ENCODE results near the gene TMEM178B.

The TMEM178B gene

DNA sequence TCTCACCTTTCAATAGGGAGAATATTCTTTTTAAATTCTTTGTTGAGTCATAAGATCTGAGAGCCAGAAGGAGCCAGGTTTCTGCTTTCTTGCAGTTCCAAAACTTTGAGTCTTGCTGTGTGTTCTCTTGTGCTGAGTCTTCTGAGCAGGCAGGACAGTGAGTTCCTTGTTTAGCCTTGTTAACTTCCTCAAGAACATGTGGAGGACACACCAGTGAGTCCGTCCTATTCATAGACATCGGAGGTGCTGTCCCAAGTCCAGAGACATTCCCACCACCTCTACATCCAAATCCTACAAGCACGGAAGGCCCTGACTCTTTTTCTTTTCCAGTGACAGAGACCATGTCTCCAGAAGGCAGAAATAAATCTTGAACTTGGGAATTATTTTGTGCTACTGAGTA lies 342.1 kb downstream of the TMEM178B start:
- in situ Hi-C loops (cut with HindIII; ENCODE audit: low pct_ligation_motif_present, low pct_unique_long_range_greater_than_20kb, low sequenced_read_pairs), result no loop called here
- DNase-seq, result no peak

- in situ Hi-C loops (cut with HindIII; ENCODE audit: low pct_ligation_motif_present, low pct_unique_long_range_greater_than_20kb, low sequenced_read_pairs), result no loop called here
- no peak for DNase-seq
These were observed 342.9 kb downstream of the TMEM178B start for GRCh38 chr7:141416650-141417270.

DNA sequence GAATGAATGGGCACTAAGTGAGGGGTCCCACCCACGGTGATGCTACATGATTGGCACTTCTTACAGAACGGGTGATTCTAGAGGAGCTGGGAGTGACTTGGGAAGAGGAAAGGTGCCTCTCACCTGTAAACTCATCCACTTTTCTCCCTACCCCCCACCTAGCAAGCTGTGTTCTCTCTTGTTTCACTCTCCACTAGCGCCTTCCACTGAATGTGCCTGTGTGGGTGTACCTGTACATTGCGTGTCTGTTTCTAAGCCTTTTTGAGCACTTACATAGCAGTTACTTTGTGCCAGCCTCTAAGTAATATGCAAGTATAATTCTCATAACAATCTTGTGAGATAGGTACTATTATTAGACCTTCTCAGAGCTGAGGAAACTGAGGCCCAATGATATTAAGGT lies 343.6 kb downstream of the TMEM178B start:
- in situ Hi-C loops (cut with HindIII; ENCODE audit: low pct_ligation_motif_present, low pct_unique_long_range_greater_than_20kb, low sequenced_read_pairs), result no loop called here
- DNase-seq, result no peak

DNA sequence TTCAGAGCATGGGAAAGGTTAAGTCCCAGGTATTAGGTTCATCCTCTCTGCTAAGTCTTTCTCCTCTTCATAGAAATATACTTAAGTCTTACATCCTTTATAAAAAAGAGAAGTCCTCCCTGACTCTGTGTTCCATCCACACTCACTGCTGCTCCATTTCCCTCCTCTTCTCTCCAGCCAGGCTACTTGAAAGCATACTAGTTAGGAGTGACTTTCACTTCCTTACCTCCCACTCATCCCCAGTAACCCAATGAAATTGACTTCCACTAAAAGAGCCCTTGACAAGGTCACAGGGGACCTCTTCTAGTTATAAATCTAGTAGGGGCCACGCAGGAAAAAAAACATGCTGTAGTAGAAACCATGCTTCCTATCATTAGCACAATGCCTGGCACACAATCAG lies 344.2 kb downstream of the TMEM178B start:
- no peak for DNase-seq
- in situ Hi-C loops (cut with HindIII; ENCODE audit: low pct_ligation_motif_present, low pct_unique_long_range_greater_than_20kb, low sequenced_read_pairs), result no loop called here

DNA sequence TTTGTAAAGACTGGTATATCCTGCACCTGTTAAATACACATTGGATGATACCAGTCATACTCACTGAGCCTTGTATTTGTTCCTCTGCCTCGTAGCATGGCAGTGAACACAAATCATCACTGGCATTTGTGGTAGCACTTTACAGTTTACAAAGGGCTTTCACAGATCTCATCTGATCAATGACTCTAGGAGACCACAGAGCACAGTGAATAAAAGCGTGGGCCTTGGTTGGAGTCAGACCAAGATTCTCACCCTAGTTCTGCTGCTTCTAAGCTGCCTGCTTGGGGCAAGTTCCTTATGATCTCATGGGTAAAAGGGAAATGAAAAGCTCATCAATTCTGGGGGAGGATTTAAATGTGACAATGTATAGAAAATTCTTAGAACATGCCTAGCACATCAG lies 347.4 kb downstream of the TMEM178B start:
- DNase-seq, result no peak
- in situ Hi-C loops (cut with HindIII; ENCODE audit: low pct_ligation_motif_present, low pct_unique_long_range_greater_than_20kb, low sequenced_read_pairs), result no loop called here

DNA sequence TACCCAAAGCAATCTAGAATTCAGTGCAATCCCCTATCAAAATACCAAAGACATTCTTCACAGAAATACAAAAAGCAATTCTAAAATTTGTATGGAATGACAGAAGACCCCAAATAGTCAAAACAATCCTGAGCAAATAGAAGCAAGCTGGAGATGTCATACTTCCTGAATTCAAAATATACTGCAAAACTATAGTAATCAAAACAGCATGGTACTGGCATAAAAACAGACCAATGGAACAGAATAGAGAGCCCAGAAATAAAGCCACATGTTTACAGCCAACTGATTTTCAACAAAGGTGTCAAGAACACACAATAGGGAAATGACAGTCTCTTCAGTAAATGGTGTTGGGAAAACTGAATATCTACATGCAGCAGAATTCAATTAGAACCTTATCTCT lies 353.3 kb downstream of the TMEM178B start:
- in situ Hi-C loops (cut with HindIII; ENCODE audit: low pct_ligation_motif_present, low pct_unique_long_range_greater_than_20kb, low sequenced_read_pairs), result no loop called here

GRCh38 chr7:141430455-141431139 lies 356.7 kb downstream of the TMEM178B start:
- in situ Hi-C loops (cut with HindIII; ENCODE audit: low pct_ligation_motif_present, low pct_unique_long_range_greater_than_20kb, low sequenced_read_pairs), result no loop called here
- no peak for DNase-seq

More for the DNA sequence above, 353.3 kb downstream of the TMEM178B start:
- no peak for DNase-seq

DNA sequence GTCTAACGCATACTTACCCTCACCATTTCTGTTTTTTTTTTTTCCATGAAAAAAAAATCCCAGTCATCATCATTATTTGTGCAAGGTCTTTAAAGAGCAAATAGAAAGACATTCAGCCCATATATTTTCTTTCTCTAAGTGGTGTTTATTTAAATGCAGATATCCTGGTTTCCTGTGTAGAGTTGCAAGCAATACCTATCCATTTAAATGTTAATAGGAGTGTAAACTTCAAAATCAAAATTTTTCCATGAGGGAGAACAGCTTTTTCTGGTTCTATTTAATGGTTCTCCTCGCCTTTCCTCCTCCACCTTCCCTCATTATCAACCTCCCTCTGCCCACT lies 357.2 kb downstream of the TMEM178B start:
- no peak for DNase-seq
- in situ Hi-C loops (cut with HindIII; ENCODE audit: low pct_ligation_motif_present, low pct_unique_long_range_greater_than_20kb, low sequenced_read_pairs), result no loop called here

DNA sequence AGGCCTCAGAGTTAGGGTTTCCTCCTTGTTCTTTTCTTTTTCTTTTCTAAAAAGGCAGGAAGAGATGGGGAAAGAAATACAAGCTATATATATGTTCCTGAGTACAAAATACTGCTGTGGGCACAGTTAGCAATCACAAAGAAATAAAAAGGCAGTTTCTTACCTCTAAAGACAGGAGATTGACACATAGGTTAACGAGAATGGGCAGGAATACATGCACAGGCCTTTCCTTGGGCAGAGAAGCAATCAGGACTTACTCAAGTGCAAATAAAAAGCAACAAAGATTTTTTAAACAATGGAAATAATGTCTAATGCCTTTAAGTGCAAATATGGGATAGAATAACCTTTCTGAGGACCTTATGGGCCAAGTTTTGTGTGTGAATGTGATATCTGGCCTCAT lies 357.8 kb downstream of the TMEM178B start:
- in situ Hi-C loops (cut with HindIII; ENCODE audit: low pct_ligation_motif_present, low pct_unique_long_range_greater_than_20kb, low sequenced_read_pairs), result no loop called here
- no peak for DNase-seq

- no peak for DNase-seq
- in situ Hi-C loops (cut with HindIII; ENCODE audit: low pct_ligation_motif_present, low pct_unique_long_range_greater_than_20kb, low sequenced_read_pairs), result no loop called here
These were observed 359.8 kb downstream of the TMEM178B start for GRCh38 chr7:141433698-141434097.

GRCh38 chr7:141436139-141436538 lies 362.3 kb downstream of the TMEM178B start:
- in situ Hi-C loops (cut with HindIII; ENCODE audit: low pct_ligation_motif_present, low pct_unique_long_range_greater_than_20kb, low sequenced_read_pairs), result no loop called here
- no peak for DNase-seq

- no peak for DNase-seq
- in situ Hi-C loops (cut with HindIII; ENCODE audit: low pct_ligation_motif_present, low pct_unique_long_range_greater_than_20kb, low sequenced_read_pairs), result no loop called here
These were observed 362.8 kb downstream of the TMEM178B start for GRCh38 chr7:141436575-141437075.

GRCh38 chr7:141439164-141439563 lies 365.3 kb downstream of the TMEM178B start:
- DNase-seq, result no peak
- in situ Hi-C loops (cut with HindIII; ENCODE audit: low pct_ligation_motif_present, low pct_unique_long_range_greater_than_20kb, low sequenced_read_pairs), result no loop called here

DNA sequence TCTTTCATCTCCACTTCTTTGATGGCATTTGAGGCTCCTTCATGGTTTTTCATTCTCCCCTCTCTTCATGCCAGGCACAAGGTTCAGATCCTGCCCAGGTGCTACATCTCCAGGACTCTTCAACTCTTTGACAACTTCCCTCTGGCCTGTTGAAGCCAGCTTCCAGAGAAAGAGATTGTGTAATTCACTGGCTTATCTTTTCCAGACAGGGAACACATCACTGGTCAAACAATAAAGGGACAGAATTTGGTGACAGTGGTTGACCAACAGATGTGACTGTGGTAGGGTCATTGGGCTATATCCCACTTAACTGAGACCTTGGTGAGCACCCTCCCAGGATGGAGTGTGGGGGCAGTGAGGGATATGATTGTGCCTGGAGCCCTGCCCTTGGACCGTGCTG lies 365.9 kb downstream of the TMEM178B start:
- in situ Hi-C loops (cut with HindIII; ENCODE audit: low pct_ligation_motif_present, low pct_unique_long_range_greater_than_20kb, low sequenced_read_pairs), result no loop called here

DNA sequence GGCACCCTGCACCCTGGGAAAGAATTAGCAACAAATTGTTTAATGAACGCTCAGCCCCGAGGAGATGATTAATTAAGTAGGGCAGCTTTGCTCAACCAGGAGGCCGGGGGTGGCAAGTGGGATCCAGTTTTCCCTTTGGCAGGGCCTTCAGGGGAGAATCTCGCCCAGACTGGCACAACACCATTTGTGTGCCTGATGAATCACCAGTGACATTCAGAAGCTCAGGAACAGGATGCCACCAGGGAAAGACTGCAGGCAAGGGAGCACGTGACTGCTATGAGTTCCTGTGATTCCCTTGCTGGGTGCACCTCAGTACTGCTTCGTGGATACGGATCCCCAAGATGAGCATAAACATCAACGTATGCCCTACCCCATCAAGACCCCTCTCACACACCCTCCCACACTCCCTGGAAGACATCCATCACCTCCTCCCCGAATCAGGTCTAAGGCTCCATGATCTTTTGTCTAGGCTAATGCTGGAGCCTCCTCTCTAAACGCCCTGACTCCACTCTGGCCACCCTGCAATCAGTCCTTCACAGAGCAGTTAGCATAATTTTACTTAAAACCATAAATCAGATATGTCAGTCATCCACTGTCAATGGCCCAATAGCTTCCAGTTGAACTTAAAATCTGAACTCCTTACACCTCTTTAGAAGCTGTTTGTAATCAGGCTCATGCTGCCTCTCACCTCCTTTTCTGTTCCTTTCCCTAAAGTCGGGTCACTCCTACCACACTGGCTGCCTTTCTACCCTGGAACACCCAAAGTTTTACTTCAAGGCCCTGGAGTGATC lies 368.2 kb downstream of the TMEM178B start:
- no peak for DNase-seq
- in situ Hi-C loops (cut with HindIII; ENCODE audit: low pct_ligation_motif_present, low pct_unique_long_range_greater_than_20kb, low sequenced_read_pairs), result no loop called here

More for the DNA sequence above, 365.9 kb downstream of the TMEM178B start:
- DNase-seq, result no peak

DNA sequence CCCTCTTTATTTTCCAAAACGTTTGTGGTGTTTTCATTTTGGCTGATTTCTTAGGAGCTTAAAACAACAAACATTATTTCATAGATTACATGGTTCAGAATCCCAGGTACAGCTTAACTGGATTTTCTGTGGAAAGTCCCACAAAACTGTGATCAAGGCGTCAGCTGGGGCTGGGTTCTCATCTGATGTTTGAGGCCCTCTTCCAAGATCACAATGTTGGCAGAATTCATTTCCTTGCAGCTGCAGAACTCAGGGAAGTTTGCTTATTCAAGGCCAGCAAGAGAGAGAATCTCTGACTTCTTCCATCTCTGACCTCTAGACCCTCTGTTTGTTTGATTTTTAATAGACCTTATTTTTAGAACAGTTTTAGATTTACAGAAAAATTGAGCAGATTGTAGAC lies 368.9 kb downstream of the TMEM178B start:
- DNase-seq, result no peak
- in situ Hi-C loops (cut with HindIII; ENCODE audit: low pct_ligation_motif_present, low pct_unique_long_range_greater_than_20kb, low sequenced_read_pairs), result no loop called here

GRCh38 chr7:141444961-141445360 lies 371.1 kb downstream of the TMEM178B start:
- DNase-seq, result peak; percentile 30
- in situ Hi-C loops (cut with HindIII; ENCODE audit: low pct_ligation_motif_present, low pct_unique_long_range_greater_than_20kb, low sequenced_read_pairs), result no loop called here

DNA sequence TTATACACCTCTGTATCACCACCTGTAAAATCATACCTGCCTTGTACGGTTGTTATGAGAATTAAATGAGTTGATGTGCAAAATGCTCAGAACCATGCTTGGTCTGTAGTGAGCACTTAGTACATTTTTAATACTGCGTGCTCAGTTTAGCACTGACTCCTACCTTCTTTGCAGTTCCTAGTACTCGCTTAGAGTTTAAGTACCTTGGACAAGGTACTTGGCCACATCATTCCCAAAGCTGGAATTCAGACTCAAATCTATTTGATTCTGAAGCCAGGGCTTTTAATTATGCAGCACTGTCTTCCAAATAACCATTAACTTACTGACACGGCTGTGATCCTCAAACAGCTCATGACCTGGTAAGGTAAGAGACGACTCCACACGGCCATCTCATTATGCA lies 377.4 kb downstream of the TMEM178B start:
- in situ Hi-C loops (cut with HindIII; ENCODE audit: low pct_ligation_motif_present, low pct_unique_long_range_greater_than_20kb, low sequenced_read_pairs), result no loop called here

GRCh38 chr7:141452911-141453310 lies 379.0 kb downstream of the TMEM178B start:
- in situ Hi-C loops (cut with HindIII; ENCODE audit: low pct_ligation_motif_present, low pct_unique_long_range_greater_than_20kb, low sequenced_read_pairs), result no loop called here
- DNase-seq, result no peak

More for the DNA sequence above, 377.4 kb downstream of the TMEM178B start:
- DNase-seq, result no peak

GRCh38 chr7:141454338-141454737 lies 380.5 kb downstream of the TMEM178B start:
- in situ Hi-C loops (cut with HindIII; ENCODE audit: low pct_ligation_motif_present, low pct_unique_long_range_greater_than_20kb, low sequenced_read_pairs), result no loop called here
- no peak for DNase-seq
